Endothelial cell (in vitro differentiated cells): Measurements from ENCODE around the gene NRG2. TPM values are rescaled to one million over a fixed set of nuclear protein-coding genes. Genes with fewer than 3 reads are reported as not detected.

Experiments used
- DNase-seq: peaks from one replicate; pipeline ENCODE4 v3.0.0; 2021; ENCODE audit warnings: low spot score
- H3K27ac Mint-ChIP-seq: one replicate; pipeline ENCODE4 v1.8.0; 2021; ENCODE audit warnings: mixed read lengths, inconsistent platforms; ENCODE audit not compliant: unreplicated experiment
- H3K27me3 Mint-ChIP-seq: one replicate; pipeline ENCODE4 v1.8.0; 2021; ENCODE audit warnings: mild to moderate bottlenecking, moderate library complexity, mixed read lengths, inconsistent platforms; ENCODE audit not compliant: unreplicated experiment
- H3K36me3 Mint-ChIP-seq: one replicate; pipeline ENCODE4 v1.8.0; 2021; ENCODE audit warnings: mild to moderate bottlenecking, low read depth, mixed read lengths, inconsistent platforms; ENCODE audit not compliant: unreplicated experiment
- H3K4me1 Mint-ChIP-seq: one replicate; pipeline ENCODE4 v1.8.0; 2021; ENCODE audit warnings: mild to moderate bottlenecking, mixed read lengths, inconsistent platforms; ENCODE audit not compliant: unreplicated experiment
- H3K4me3 Mint-ChIP-seq: one replicate; pipeline ENCODE4 v1.8.0; 2021; ENCODE audit warnings: mild to moderate bottlenecking, mixed read lengths, inconsistent platforms; ENCODE audit not compliant: unreplicated experiment
- H3K9me3 Mint-ChIP-seq: one replicate; pipeline ENCODE4 v1.8.0; 2021; ENCODE audit warnings: mixed read lengths, inconsistent platforms; ENCODE audit not compliant: unreplicated experiment
- total RNA-seq: library from RNA; stranded (reverse); fragmentation: NEBNext Ultra II Directional; extraction: Animal tissue kit (Norgen Biotek cat#: 25700); gene quantifications from one replicate; pipeline ENCODE4 v1.2.1, GENCODE V29; 2021; ENCODE audit not compliant: unreplicated experiment
- TF ChIP-seq, protein P1 (sequence below): fragments of 200-600 bp; sonication (generic); IDR thresholded peaks from one replicate; pipeline ENCODE4 v1.5.0; 2021; ENCODE audit warnings: antibody characterized with exemption; ENCODE audit not compliant: unreplicated experiment

Gene NRG2
- total RNA-seq, 1 donor from 2014 or later = not detected

- peaks cover 7% of the 10 kb centered on the region for H3K27me3 Mint-ChIP-seq
These were observed 76.2 kb downstream of the NRG2 start for GRCh38 chr5:139966856-139967255.

GRCh38 chr5:139964994-139965565 lies 78.0 kb downstream of the NRG2 start:
- TF ChIP-seq, protein P1, sequence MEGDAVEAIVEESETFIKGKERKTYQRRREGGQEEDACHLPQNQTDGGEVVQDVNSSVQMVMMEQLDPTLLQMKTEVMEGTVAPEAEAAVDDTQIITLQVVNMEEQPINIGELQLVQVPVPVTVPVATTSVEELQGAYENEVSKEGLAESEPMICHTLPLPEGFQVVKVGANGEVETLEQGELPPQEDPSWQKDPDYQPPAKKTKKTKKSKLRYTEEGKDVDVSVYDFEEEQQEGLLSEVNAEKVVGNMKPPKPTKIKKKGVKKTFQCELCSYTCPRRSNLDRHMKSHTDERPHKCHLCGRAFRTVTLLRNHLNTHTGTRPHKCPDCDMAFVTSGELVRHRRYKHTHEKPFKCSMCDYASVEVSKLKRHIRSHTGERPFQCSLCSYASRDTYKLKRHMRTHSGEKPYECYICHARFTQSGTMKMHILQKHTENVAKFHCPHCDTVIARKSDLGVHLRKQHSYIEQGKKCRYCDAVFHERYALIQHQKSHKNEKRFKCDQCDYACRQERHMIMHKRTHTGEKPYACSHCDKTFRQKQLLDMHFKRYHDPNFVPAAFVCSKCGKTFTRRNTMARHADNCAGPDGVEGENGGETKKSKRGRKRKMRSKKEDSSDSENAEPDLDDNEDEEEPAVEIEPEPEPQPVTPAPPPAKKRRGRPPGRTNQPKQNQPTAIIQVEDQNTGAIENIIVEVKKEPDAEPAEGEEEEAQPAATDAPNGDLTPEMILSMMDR = no peak
- Mint-ChIP-seq H3K27ac (no peak overlapping the region), H3K27me3 (peaks cover 7% of the 10 kb centered on the region), H3K9me3 (no peaks in the 10 kb centered on the region), H3K4me3 (no peak overlapping the region), H3K4me1 (peaks cover 2% of the 10 kb centered on the region), H3K36me3 (no peaks in the 10 kb centered on the region)
- no peak for DNase-seq

More at GRCh38 chr5:139966856-139967255, 76.2 kb downstream of the NRG2 start:
- no peaks in the 10 kb centered on the region for H3K9me3 Mint-ChIP-seq
- TF ChIP-seq, protein P1 = no peak
- no peak overlapping the region for H3K4me3 Mint-ChIP-seq
- H3K4me1 Mint-ChIP-seq = peaks cover 2% of the 10 kb centered on the region
- no peaks in the 10 kb centered on the region for H3K36me3 Mint-ChIP-seq
- H3K27ac Mint-ChIP-seq = no peak overlapping the region
- DNase-seq = no peak

- no peak for DNase-seq
- Mint-ChIP-seq H3K4me1 (peaks cover 2% of the 10 kb centered on the region), H3K4me3 (no peak overlapping the region), H3K27me3 (peaks cover 7% of the 10 kb centered on the region), H3K27ac (no peak overlapping the region), H3K9me3 (no peaks in the 10 kb centered on the region), H3K36me3 (no peaks in the 10 kb centered on the region)
- TF ChIP-seq, protein P1 = no peak
These were observed 78.7 kb downstream of the NRG2 start for GRCh38 chr5:139964266-139964993.

- DNase-seq = no peak
- TF ChIP-seq, protein P1 = no peak
- Mint-ChIP-seq H3K27ac (no peak overlapping the region), H3K36me3 (no peaks in the 10 kb centered on the region), H3K9me3 (no peaks in the 10 kb centered on the region), H3K4me1 (peaks cover 2% of the 10 kb centered on the region), H3K27me3 (peaks cover 7% of the 10 kb centered on the region), H3K4me3 (no peak overlapping the region)
These were observed 80.7 kb downstream of the NRG2 start for GRCh38 chr5:139962445-139962844.

DNA sequence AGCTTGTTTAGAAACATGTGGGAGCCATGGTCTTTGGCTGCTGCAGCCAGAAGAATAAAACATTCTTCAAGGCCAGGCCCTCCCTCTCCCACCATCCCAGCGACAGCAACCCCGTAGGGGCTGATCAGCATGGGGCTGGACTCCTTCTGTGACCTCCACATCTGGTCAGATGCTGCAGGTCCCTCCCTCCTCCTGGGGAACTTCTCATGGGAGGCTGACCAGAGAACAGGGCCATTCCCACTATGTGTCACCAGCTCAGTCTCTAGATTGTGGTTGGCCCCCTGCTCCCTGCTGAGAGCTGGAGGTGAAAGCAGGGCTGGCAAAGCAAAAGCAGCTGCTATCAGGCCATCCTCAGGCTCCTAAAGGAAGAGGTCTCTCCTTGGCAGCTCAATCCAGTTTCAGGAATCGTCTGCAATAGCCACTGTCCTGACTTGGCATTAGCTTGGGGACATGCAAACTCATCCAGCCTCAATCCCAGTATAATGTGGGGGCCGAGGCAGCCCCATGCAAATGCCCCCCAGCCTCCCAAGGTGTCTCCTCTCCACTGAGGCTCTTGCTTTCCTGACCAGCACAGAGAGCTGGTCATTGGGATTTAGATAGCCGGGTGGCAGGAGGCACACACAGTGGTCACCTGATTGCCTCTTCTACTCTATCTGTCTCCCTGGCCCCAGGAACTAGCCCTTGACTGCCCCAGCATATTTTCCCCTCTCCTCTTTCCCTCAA lies 81.5 kb downstream of the NRG2 start:
- TF ChIP-seq, protein P1 = no peak
- H3K27ac Mint-ChIP-seq = no peak overlapping the region
- H3K36me3 Mint-ChIP-seq = no peaks in the 10 kb centered on the region
- no peak overlapping the region for H3K4me3 Mint-ChIP-seq
- H3K27me3 Mint-ChIP-seq = peaks cover 7% of the 10 kb centered on the region
- peaks cover 2% of the 10 kb centered on the region for H3K4me1 Mint-ChIP-seq
- H3K9me3 Mint-ChIP-seq = no peaks in the 10 kb centered on the region
- no peak for DNase-seq
